DMS 273 treated with DMSO at 0.1 percent for 48 hours (cell line): ENCODE data around the gene PCDH17.

ENCODE experiments used
- DNase-seq: peaks from one replicate; lab custom pipeline; 2025; lab: John Stamatoyannopoulos, UW

The PCDH17 gene

GRCh38 chr13:57631596-57632275 is at the start of gene PCDH17:
Gene PCDH17, plus strand, starts transcription at chr13:57631744. Its CDS starts 803 bp downstream, at chr13:57632547.
- peak; percentile 15 for DNase-seq

- DNase-seq, result no peak
These were observed 49.5 kb upstream of the PCDH17 start for GRCh38 chr13:57582032-57582431.

GRCh38 chr13:57583529-57583928 is 48.0 kb upstream of the PCDH17 start:
- no peak for DNase-seq

- no peak for DNase-seq
These were observed 42.9 kb upstream of the PCDH17 start for GRCh38 chr13:57588639-57589038.

- DNase-seq, result no peak
These were observed 35.8 kb upstream of the PCDH17 start for GRCh38 chr13:57595775-57596174.

GRCh38 chr13:57601536-57601935 is 30.0 kb upstream of the PCDH17 start:
- DNase-seq, result no peak

GRCh38 chr13:57604442-57604841 is 27.1 kb upstream of the PCDH17 start:
- DNase-seq, result no peak

GRCh38 chr13:57611969-57612368 is 19.6 kb upstream of the PCDH17 start:
- no peak for DNase-seq

- no peak for DNase-seq
These were observed 19.0 kb upstream of the PCDH17 start for GRCh38 chr13:57612568-57612967.

- DNase-seq, result peak; percentile 46
These were observed 6.7 kb upstream of the PCDH17 start for GRCh38 chr13:57624565-57625435.

- no peak for DNase-seq
These were observed 3.9 kb upstream of the PCDH17 start for GRCh38 chr13:57627663-57628062.

- DNase-seq, result no peak
These were observed 2.1 kb upstream of the PCDH17 start for GRCh38 chr13:57629391-57629804.

- peak; percentile 65 for DNase-seq
These were observed 1.7 kb upstream of the PCDH17 start for GRCh38 chr13:57629821-57630235.

- no peak for DNase-seq
These were observed 616 bp upstream of the PCDH17 start for GRCh38 chr13:57630661-57631595.

- no peak for DNase-seq
These were observed 964 bp downstream of the PCDH17 start for GRCh38 chr13:57632276-57633140.

GRCh38 chr13:57633141-57633949 is 1.8 kb downstream of the PCDH17 start:
- DNase-seq, result no peak

GRCh38 chr13:57633950-57634838 is 2.6 kb downstream of the PCDH17 start:
- DNase-seq, result no peak

GRCh38 chr13:57634839-57635165 is 3.3 kb downstream of the PCDH17 start:
- DNase-seq, result no peak

- no peak for DNase-seq
These were observed 4.1 kb downstream of the PCDH17 start for GRCh38 chr13:57635541-57636085.
